HCT116 (cell line): ENCODE results near the gene GABRA5.

Source experiments
- CBX3 ChIP-seq: IDR thresholded peaks from 2 replicates; pipeline ENCODE4 v1.6.1; 2012; ENCODE audit warnings: low read depth
- CTCF ChIP-seq, 3 experiments: fragments of 200-600 bp in 1 of 3; sonication (generic) in 1 of 3; IDR thresholded peaks in 2 of 3; conservative IDR thresholded peaks in 1 of 3; 2 replicates each; pipeline ENCODE4 v1.5.1; 2012 to 2017; ENCODE audit warnings: low read depth in 2 of 3, low read length in 2 of 3, antibody characterized with exemption in 1 of 3, borderline replicate concordance in 1 of 3, control low read depth in 1 of 3, mild to moderate bottlenecking in 1 of 3, mixed read lengths in 1 of 3, mixed run types in 1 of 3, moderate library complexity in 1 of 3; ENCODE audit not compliant: insufficient read depth in 1 of 3
- EZH2 ChIP-seq: fragments of 200-600 bp; sonication (generic); IDR thresholded peaks from 2 replicates; pipeline ENCODE4 v1.6.1; 2017; ENCODE audit warnings: antibody characterized with exemption, mixed run types
- MAX ChIP-seq: IDR thresholded peaks from 2 replicates; pipeline ENCODE4 v1.6.1; 2012
- POLR2A ChIP-seq: IDR thresholded peaks from 2 replicates; pipeline ENCODE4 v1.7.0; 2011; ENCODE audit warnings: borderline replicate concordance; ENCODE audit not compliant: insufficient read depth, insufficient read length; ENCODE audit errors: extremely low read depth
- POLR2AphosphoS5 ChIP-seq: IDR thresholded peaks from 2 replicates; pipeline ENCODE4 v1.6.1; 2011; ENCODE audit warnings: mild to moderate bottlenecking, low read depth, low read length, moderate library complexity
- REST ChIP-seq: IDR thresholded peaks from 2 replicates; pipeline ENCODE4 v1.6.1; 2012; ENCODE audit warnings: low read depth
- TCF7L2 ChIP-seq: IDR thresholded peaks from 2 replicates; pipeline ENCODE4 v1.7.0; 2011; ENCODE audit warnings: borderline replicate concordance, inconsistent platforms; ENCODE audit not compliant: insufficient read depth, insufficient read length; ENCODE audit errors: extremely low read depth
- YY1 ChIP-seq: IDR thresholded peaks from 2 replicates; pipeline ENCODE4 v1.6.1; 2011; ENCODE audit warnings: low read length, low read depth, moderate library complexity, mild to moderate bottlenecking; ENCODE audit not compliant: insufficient replicate concordance; ENCODE audit errors: extremely low read depth

- TF ChIP-seq CTCF (IDR thresholded peaks at IDR 0.05 in 2 of 3, conservative IDR thresholded peaks at IDR 0.05 in 1 of 3; ENCODE audit: borderline replicate concordance in 1 of 3, insufficient read depth in 1 of 3, low read depth in 2 of 3, low read length in 2 of 3), result no peak
- TF ChIP-seq TCF7L2, result no peak
- no peak for TF ChIP-seq REST
- no peak for TF ChIP-seq POLR2AphosphoS5
- TF ChIP-seq YY1, result no peak
- no peak for TF ChIP-seq POLR2A
- no peak for TF ChIP-seq MAX
- no peak for TF ChIP-seq EZH2
- TF ChIP-seq CBX3, result no peak
Measured at GRCh38 chr15:26981492-26981891, 114.6 kb downstream of the GABRA5 start.
